Stimulated activated CD4-positive, alpha-beta T cell treated with anti-CD3 and anti-CD28 coated beads, TNF-alpha, amount 100 ng/mL, for 4 hours (primary cell): ENCODE data around the gene KRTAP10-3.

ENCODE experiments used
- DNase-seq, 3 experiments: peaks; one replicate each; pipeline ENCODE4 v3.0.0-alpha.2; 2020; ENCODE audit warnings: low read depth in 3 of 3

KRTAP10-3 gene

GRCh38 chr21:44529011-44529421 lies 29.6 kb downstream of the KRTAP10-3 start:
- DNase-seq, result no peak

- DNase-seq, result no peak
Measured at GRCh38 chr21:44528634-44528995, 30.0 kb downstream of the KRTAP10-3 start.

DNA sequence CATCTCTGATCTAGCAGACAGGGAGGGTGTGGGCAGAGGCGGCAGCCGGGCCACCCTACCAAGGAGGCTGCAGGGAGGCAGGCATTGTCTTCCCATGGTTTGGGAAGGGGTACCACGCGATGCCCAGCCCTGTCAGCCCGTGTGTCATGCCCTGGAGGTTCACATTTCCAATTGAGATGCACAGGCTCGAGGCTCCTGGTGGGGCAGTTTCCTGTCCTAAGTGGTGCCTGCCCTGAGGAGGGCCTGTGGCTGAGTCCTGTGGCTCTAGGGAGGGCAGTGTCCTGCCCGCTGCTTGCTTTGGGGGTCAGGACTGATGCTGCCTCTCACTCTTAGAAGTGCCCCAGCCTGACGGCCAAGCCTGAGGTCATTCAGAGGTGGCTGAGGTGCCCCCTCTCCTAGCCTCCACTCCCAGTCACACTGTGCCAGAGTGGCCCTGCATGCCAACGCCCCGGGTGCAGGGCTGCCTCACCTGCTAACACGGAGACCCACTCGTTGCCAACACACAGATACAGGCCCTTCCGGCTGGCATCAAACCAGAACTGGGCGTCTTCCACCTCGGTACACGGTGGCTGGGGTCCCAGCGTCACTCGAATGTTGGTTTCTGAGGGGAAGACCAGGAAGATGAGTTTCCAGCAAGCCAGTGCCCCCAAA lies 30.5 kb downstream of the KRTAP10-3 start:
- no peak for DNase-seq

DNA sequence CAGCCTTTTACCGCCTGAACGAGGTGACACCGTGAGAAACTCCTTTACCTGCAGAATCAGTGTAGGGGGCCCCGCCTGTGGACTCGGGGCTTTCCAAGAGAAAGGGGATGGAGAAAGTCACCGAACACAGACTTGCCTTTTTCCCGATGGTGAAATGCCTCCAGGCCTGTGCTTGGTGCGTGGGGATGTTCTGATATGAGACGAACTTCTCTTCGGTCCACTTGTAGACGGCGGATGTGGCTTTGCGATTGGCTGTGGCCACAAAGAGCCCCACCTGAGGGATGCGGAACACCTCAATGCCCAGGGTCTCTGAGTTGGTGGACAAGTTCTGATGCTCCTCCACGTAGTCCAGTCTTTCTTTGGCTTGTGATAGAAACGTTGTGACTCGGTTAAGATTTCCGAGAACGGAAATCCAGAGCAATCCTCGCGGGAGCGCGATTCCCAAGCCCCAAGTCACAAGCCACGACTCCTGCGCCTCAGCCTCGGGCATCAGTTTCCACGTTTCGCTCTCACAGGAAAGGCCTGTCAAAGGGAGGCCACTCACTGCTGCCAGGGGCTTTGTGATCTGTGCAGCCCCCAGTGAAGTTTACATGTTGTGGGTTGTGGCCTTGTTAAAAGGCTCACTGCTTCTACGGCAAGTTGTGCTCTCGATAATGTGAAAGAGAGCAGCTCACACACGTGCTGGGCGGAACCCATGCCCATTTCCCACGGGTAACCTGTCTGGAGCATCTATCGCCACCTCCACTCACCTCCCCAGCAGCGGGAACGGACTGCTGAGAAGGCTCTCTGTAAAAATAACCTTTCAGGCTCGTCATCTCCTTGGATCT lies 31.2 kb downstream of the KRTAP10-3 start:
- DNase-seq, result no peak

- DNase-seq, result no peak
Measured at GRCh38 chr21:44526096-44526997, 32.2 kb downstream of the KRTAP10-3 start.

- no peak for DNase-seq
Measured at GRCh38 chr21:44525391-44526095, 33.1 kb downstream of the KRTAP10-3 start.

- no peak for DNase-seq
Measured at GRCh38 chr21:44524414-44525371, 33.9 kb downstream of the KRTAP10-3 start.

- no peak for DNase-seq
Measured at GRCh38 chr21:44523567-44524413, 34.8 kb downstream of the KRTAP10-3 start.

- no peak for DNase-seq
Measured at GRCh38 chr21:44522753-44523204, 35.8 kb downstream of the KRTAP10-3 start.

DNA sequence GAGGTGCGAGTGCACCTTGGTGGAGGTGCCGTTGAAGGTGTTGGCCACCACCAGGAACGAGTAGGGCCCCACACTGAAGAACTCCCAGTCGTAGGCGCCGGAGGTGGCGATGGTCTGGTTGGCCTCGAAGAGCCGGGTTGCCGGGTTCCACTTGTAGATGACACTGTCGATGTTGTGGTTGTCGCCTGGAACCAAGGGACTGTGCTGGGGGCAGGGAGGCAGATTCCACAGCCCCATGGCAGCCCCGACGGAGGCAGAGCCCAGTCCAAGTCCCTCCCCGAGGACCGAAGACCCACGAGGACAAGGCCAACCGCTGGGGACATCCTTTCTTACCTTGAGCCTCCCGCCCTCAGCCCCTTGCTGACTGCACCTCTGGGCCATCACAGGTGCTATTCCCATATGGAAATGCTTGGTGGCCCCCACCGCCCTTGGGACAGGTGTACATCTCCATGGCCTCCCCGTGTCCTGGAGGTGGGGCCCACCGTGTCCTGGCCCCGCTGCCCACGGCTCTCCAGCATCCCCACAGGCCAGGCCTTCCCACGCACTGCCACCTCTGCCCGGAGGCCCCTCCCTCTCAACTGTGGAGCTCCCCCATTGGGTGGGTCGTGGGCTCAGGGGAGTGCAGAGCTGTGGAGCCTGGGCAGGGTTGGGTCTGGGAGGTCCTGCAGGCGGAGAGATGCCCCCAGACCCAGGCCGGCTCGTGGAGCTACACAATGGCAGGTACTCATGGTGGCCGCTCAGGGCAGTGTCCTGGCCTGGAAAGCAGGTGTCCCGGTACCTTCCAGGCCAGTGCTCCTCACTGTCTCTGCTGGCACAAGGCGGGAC lies 36.5 kb downstream of the KRTAP10-3 start:
- no peak for DNase-seq

GRCh38 chr21:44521301-44521927 lies 37.2 kb downstream of the KRTAP10-3 start:
- DNase-seq, result no peak

DNA sequence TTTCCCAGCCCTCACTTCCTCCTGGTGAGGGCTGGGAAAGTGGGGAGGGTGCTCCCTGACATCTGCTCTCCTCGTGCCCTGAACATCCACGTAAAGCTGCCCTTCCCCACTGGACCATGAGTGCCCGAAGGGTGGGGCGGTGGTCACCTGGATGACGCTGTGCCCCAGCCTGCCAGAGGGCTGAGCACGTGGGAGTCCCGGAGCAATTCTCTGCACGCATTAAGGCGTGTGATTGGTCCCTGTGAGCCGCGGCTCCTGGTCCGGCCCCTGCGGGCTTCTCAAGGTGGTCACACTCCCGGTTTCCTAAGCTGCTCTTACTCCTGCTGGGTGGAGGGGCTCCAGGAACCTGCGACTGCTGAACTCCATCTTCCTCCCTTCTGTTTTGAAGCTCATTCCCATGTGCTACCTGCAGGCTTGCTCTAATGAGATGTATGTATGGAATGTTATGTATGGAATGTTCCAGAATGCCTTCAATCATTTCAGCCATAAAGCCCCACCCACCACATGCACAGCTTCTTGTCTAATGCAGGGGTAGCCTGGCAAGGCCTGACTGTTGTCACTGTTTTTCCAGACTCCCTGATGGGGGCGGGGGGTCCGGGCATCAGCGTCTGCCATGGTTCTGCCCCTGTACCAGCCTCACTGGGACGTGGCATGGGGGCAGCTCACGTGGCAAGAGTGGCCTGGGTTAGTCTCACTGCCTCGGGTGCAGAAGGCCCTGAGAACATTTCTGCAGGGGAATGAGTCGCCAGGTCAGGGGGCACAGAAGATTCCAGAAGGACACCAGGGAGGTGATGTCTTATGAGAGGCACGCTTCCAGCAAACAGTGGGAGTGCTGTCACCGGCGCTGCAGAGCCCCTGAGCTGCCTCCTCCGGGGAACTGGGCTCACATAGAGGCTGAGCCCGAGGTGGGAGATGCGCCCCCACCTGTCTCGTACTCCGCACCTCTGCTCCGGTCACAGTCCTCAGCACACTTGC lies 38.0 kb downstream of the KRTAP10-3 start:
- no peak for DNase-seq

DNA sequence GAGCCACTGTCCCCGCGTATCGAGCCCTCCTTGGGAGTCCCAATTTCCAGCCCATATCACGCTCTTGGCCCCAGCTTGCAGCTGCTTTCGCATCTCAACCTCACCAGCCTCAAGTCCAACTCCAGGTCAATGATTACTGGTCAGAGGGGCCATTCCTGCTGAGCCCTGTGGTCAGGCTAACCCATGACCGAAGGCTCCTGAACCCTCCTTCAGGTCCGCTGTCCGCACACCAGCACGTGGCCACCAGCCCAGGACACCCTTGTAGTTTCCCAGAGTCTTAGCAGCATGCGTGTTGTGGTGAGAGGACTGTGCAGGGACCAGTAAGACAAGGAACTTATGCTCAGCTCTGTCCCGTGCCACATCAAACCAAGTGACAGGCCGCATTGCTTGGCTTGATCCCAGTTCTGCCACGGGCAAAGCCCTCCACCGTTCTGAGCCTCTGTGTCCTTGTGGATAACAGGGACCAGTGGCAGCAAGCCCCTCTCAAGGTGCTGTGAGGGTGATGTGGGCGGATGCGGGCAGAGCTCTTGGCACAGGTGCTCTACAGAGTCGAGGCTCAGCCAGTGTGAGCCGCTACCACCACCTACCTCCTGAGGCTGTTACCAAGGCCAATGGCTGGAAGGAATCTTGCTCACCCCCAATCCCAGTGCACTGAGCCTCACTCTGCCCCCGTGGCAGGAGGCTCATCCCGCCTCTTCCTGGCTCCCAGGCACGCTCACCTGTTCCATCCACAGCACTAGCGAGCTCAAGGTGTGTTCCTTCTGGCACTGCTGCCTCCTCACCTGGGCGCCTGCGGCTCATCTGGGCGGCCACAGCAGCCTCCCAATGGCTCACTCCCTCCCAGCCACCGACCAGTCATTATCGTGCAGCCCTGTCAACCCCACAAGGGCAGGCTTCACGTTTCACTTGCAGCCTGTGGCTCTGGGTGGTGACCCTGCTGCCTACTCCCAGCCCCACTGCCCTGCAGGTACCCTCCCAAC lies 39.0 kb downstream of the KRTAP10-3 start:
- DNase-seq, result no peak

GRCh38 chr21:44518686-44519085 lies 39.9 kb downstream of the KRTAP10-3 start:
- DNase-seq, result no peak

DNA sequence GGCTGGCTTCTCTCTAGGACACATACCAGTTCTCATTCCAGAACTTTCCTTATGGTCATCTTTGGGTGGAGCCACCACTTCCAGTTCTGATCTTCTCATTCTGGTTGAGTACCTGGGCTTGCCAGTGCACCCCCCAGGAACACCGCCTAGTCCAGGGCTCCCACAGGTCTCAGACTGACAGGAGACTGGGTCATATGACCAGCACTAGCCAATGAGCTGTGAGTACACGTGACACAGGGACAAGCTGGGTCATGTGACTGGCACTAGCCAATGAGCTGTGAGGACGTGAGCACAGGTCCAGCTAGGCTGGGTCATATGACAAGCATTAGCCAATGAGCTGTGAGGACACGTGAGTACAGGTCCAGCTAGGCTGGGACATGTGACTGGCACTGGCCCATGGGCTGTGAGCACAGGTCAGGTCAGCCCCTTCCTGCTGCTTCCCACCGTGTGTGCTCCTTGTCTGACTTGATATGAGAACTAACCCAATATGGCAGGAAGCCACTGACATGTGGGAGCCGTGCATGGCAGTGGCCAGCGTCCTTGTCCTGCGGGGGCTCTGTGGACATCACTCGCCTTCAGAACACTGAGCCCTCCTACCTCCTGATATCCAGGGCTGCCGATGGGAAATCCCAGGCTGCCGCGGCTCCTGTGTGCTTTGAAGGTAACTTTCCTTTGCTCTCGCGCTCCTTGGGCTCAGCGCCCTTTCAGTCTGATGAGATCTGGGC lies 41.3 kb downstream of the KRTAP10-3 start:
- DNase-seq, result no peak
